SW 1271 (cell line): ENCODE results near the gene SNAPC4.

Source experiments
- DNase-seq, 2 experiments: peaks; one replicate each; lab custom pipeline; 2025; lab: John Stamatoyannopoulos, UW

The SNAPC4 gene

GRCh38 chr9:136389396-136389795 is 10.6 kb downstream of the SNAPC4 start:
- DNase-seq: no peak

DNA sequence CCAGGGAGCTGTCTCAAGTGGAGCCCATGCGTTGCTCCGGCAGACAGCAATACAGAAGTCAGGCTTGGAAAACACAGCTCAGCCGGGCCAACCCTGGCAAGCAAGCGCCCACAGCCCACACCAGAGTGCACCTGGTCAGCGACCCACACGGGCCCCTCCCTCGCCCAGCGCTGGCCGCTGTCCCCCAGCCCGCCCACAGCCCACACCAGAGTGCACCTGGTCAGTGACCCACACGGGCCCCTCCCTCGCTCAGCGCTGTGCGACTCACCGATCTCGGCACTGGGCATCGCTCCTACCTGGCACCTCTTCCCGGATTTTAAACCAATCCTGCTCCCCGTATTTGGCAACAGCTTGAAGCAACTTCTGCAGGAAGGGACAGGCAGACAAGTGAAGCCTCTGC is 12.8 kb downstream of the SNAPC4 start:
- DNase-seq: no peak

DNA sequence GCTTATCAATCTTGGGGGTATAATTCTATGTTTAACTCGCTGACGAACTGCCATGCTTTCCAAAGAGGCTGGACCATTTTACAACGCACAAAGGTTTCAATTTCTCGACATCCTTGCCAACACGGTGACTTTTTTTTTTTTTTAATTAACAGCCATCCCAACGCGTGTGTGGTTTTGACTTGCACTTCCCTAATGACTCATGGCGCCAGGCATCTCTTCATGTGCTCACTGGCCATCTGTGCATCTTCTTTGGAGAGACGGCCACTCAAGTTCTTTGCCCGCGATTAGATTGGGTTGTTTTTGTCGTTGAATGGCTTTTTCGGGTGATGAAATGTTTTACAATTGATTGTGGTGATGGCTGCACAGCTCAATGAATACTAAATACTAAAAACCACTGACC is 14.0 kb downstream of the SNAPC4 start:
- DNase-seq: no peak

GRCh38 chr9:136385015-136385414 is 15.0 kb downstream of the SNAPC4 start:
- DNase-seq: no peak

- DNase-seq: no peak
Observed at GRCh38 chr9:136383436-136383835, 16.5 kb downstream of the SNAPC4 start.

DNA sequence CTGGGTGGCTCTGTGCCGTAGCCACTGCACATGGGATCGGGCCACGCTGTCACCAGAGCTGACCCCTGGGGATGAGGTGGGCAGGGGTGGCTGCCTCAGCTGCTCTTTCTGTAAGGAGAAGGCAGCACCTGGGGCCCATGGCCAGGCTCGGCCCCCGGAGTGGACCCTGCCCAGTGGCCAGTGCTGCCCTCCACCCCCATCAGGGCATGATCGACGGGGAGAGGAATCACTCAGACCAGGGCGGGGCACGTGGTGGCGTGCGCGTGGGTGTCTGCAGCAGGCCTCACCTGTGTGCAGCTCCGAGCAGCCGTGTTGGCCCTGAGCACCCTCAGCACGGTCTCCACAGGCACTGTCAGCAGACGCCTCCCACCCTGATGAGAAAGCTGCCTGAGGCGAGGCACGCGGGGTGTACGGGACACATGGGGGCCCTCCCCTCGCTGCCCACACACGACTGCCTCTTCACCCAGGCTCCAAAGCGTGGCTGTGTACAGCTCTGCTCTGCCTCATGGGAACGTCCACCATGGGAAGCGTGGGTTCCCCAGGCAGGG is 17.9 kb downstream of the SNAPC4 start:
- no peak for DNase-seq

GRCh38 chr9:136381311-136381710 is 18.7 kb downstream of the SNAPC4 start:
- no peak for DNase-seq

DNA sequence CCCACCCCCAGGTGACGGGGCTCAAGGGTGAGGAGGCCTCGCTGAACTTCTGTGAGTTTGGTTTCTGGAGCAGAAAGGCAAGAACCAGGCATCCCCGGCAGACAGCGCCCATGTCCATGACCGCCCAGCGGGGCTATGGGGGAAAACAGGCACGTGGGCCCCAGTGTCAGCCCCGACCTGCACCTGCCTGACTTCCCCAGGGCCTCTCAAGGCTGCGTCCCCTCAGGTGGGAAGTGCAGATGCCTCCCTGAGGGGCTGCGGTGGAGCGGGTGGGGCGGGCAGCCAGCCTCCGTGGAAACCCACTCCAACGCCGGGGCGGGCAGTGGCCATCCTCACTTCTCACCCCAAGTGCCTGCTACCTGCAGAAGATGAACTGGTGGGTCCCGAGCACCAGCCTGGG is 19.6 kb downstream of the SNAPC4 start:
- no peak for DNase-seq

GRCh38 chr9:136379891-136380290 is 20.1 kb downstream of the SNAPC4 start:
- DNase-seq: no peak

DNA sequence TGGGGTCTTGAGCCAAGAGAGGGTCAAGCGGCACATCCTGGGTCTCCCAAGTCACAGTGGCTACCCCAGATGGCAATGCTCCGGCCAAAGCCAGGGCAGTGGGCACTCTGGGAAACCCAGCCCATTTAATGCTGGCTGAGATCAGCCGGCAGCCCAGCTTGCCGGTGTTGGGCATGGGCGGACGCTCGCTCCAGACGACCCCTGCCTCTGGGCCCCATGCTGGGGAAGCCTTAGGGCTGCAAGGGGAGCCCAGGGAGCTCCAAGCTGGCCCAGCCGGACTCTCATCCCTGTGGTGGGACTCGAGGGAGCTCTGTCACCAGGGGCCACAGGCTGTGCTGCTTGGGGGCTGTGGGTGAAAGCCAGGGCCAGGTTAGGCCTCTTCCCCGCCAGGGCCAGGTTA is 20.6 kb downstream of the SNAPC4 start:
- DNase-seq: no peak

DNA sequence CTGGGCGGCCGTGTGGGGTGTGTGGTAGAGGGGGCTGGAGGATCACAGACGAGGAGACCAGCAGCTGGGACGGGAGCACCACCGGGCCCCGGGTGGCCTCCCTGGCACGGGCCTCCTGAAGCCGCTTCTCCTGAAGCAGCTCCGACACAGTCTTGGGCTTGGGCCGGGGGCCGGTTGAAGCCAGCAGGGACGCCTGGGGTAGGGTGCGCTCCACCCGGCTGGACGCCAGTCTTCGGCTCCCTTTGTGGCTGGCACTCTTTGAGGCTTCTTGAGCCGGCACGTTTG is 21.0 kb downstream of the SNAPC4 start:
- no peak for DNase-seq

DNA sequence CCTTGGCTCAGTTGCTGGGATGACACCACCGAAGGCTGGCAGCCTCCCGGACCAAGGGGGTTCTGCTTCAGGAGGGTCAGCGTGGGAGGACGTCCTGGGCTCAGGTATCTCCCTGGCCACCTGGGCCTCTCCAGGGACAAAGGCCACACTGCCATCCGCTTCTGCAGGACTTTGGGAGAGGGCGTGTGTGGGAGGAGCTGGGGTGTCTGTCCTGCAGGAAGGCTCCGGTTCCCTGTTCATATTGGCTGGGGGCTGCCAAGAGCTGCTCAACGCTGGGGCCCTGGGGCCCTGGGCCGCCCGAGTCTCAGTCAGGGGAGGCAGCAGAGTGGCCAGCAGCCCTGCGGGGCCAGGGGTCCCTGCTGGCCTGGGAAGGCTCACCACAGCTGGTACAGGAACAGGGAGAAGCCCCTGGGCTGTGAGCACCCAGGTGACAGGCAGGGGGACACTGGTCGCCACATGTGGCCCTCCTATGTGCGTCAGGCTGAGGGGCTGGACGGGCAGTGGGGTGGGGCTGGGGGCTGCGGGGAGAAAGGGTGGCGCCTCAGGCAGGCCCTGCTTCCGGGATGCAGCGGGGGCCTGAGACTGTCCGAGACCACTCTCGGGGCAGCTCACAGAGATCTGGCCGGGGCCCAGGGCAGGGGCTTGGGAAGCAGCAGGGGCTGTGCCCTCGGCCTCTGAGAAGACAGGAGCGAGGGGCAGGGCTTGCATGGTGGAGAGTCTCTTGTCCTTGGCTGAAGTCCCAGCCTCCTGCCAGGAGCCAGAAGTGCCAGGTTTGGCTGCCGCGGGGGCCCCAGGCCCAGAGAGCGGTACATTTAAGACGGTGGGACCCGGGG is 21.6 kb downstream of the SNAPC4 start:
- DNase-seq: no peak

DNA sequence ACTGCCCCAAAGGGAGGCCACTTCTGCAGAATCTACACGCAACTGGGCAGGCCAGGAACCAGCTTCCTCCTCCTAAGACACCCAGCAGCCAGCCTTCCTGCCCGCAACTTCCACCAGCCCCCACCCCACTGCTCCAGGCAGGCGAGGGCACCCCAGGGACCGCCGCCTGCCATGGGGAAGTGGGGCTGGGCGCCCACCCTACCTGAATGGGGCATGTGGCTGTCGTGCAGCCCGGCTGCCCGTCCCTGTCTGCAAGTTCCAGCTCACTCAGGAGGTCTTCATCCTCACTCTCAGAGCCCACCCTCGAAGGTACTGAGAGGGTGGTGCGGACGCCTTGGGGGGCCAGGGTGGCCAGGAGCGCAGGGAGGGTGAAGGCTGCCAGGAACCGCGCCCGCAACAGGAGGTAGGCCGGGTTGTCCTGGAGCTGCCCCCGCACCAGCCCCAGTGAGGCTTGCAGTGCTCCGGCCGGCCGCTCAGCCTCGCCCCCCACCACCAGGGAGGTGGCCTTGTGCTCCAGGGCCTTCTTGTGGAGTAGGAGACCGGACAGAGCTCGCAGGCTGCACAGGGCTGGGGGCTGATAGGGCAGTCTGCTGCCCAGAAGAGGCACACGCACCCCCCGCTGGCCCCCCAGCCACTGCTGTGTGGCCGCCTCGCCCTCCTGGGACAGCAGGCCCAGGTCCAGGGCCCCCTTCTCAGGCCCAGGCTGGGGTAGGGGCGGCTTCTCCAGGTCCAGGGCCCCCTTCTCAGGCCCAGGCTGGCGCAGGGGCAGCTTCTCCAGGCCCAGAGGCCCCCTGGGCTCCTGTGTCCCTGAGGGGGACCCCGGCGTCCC is 22.4 kb downstream of the SNAPC4 start:
- DNase-seq: no peak

DNA sequence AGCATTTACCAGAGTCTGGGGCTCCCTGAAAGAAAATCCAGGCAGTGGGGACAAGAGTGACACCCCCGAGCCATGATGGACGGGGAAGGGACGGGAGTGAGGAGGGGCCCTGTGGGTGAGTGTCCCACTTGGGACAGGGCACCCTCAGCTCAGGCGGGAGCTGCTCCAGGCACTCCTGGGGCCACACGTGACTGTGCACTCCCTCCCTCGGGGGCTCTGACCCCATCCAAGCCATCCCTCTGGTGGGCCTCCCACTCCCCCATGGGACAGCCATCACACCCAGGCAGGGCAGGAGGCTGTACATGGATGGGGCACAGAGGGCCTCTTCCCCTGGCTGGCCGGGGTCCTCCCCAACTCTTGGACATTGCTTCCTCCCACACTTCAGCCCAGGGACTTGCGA is 23.5 kb downstream of the SNAPC4 start:
- no peak for DNase-seq

DNA sequence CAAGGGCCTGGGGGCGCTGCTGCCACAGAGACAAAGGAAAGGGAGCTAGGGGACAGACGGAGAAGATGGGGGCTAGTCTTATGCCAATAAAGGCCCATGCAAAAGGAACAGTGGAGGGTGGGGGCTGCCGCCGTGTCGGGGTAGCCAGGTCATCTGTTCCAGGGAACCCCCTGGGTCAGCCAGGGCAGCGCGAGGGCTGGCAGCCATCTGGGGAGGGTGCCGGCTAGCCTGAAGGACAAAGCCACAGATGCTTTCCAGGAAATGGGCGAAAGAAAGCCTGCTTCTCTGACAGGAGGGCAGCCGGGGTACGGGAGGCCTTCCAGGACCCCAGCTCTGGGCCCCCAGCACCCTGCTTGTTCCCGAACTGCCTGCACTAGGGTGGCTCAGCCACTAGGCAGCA is 24.9 kb downstream of the SNAPC4 start:
- DNase-seq: no peak

DNA sequence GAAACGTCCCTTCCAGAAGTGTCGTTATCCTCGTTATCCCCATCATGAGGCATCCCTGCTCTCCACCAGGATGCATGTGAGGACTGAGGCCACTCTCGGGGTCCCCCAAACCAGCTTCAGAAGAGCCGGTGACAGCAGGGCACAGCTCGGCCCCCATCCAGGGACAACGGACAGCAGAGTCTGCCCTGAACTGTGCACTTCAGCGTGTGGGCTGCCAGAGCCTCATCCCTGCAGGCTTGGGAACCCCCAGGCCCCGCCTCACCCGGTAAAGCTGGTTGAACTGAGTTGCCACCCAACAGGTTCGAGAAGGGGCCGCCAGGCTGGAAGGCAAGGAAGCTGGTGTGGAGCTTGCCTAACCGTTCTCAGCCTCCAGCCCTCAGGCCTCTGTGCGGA is 25.8 kb downstream of the SNAPC4 start:
- DNase-seq: no peak

DNA sequence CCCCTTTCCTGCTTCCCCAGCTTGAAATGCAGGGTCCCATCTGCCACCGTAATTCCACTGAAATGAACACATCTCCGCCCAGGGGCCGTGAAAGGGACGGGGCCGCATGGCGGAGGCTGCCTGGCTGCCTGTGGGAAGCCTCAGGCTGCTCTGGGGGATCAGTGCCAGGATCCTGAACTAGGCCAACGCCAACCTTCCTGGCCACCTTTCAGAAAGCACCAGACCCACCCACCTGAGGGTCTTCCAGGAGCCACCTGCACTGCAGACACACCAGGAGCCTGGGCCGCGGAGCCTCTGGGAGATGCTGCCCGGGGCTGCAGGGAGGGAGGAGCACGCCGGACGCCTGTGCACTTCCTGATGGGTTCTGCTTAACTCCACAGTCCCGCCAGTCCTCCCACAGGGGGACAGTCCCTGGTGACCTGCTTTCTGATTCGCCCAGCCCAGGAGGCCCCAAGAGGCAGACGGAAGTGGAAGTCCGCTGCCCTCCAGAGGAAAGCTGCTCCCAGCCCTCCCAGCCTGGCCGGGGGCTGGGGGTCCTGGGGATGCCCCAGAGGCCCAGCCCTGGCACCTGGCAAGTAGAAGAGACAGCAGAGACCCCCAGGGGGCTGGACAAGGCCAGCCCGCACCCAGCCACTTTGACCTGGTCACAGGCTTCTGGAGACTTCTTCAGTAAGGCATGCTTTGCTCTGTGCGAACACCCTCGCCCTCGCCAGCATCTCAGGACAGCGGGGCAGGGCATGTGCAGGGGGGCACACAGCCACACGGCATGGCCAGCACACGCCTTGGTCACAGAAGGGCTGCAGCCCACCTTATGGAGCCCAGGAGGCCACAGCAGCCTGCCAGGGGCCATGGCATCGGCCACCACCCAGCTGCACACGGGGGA is 26.4 kb downstream of the SNAPC4 start, which contains the start of gene CARD9:
TSS of gene CARD9 (minus strand) at position 370 of the 883 bp plus-strand sequence. CDS start 1,591 bp downstream, outside the sequence.
- DNase-seq: no peak

DNA sequence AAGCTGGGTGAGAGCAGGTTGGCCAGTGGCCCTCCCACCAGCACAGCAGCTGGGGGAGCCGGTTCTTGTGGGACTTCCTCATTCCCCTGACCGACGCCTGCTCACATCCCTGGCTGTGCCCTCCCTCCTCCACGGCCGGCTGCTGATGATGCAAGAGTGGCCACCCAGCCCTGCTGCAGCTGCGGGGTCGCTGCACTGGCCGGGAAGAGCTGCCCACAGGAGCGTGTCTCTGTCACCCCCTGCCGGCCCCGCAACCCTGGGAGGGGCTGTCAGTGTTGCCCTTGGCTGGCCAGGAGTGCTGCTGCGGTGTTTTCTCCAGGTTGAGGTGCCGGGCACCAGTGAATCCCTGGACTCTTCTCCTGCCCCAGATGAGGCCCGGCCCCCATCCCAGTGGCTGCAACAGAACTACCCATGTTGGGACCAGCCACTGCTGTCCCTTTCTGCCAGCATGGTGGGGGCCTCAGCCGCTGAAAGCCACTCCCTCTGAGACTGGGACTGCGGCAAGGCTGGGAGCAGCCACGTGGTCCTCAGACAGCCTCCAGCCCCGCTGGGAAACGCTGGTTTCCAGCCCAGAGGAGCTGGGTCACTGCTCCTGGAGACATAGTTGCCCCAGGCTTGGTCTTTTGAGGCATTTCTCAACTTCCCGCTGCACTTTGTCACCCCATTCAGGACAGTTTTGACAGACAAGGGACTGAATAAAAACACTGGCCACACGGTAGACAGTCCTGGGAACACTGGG is 27.2 kb downstream of the SNAPC4 start:
- no peak for DNase-seq

DNA sequence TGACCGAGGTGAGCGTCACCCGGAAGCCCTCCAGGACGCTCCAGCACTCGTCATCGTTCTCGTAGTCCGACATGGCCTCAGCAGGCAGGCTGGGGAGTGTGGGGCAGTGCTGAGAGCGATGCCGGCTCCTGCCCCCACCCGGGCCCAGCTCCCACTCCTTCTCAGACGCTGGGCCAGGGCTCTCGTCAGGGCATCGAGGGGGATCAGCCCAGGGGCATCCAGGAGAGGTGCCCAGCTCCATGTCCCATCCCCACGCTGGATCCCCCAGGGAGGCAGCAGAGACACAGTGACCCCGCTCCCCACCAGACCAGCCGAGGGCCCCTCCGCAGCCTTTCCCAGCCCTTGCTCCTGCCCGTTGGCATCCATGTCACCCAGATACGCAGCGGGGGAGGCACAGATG is 28.0 kb downstream of the SNAPC4 start:
- DNase-seq: no peak

DNA sequence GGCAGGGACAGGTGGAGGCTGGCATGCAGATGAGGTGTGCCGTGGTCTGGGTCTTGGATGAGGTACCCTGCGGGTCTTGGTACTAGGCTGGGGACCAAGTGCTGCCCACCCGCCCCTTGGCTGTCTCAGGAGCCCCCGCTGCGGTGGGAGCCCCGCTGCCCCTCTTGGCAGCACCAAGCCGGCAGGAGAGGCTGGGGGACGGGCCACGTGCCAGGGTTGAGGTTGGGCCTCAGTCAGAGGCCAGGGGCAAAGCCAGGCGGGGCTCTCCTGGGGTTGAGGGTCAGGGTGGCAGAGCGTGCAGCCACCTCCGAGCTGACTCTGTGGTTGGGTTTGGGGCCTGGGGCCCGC is 28.5 kb downstream of the SNAPC4 start:
- DNase-seq: no peak

DNA sequence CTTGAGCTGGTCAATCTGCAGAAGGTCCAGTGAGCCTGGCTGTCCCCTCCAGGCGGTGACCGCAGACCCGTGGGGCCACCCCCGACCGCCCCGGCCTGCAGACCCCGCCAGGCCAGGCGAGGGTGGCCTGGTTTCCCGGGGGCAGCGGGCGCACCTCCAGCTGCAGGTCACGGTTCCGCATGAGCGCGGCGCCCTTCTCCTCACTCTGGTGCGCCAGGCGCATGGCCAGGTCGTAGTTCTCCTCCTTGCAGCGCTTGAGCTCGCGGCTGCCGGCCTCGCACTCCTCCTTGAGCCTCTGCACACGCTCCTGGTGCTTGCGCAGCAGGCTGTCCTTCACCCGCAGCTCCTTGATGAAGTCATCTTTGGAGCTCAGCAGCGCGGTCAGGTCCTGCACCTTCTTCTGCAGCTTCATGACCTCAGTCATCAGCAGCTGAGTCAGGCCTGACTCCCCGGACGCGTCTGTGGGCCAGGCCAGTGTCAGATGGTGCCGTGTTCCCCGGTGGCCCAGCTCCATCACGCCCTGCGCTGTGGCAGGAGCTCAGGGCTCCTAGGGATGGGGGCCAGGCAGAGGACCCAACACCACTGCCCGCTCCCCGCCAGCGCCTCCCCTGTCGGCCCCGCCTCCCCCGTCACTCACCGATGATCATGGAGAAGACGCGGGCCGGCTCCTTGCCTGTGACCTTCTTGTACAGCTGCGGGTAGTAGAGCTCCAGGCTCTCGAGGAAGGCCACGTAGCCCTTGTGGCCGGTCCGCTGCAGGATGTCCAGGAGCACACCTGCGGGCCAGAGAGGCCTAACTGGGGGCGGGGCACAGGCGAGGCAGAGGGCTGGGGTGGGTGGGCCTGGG is 29.1 kb downstream of the SNAPC4 start:
- DNase-seq: no peak
